ENCODE data around the gene AGBL4.

AGBL4 gene

DNA sequence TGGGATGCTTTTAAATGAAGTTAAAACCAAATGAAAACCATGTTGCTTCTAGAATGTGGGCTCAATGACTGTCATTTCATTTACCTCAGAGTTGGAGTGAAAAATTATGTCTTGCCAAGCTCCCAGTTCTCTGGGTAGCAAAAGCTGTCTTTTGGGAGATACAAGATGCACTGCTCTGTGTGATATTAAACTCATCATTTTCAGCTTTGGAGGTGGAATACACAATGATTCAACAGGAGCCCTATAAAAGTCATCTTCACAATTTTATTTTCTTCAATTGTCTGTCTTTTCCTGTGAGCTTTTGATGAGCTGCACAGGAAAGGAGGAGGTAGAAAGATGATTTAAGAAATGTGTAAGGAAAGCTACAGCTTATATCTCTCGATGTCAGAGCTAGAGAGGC, 1431.4 kb downstream of the AGBL4 start:
- DNase-seq (ENCODE audit: low read depth in 2 of 2), result no peak

DNA sequence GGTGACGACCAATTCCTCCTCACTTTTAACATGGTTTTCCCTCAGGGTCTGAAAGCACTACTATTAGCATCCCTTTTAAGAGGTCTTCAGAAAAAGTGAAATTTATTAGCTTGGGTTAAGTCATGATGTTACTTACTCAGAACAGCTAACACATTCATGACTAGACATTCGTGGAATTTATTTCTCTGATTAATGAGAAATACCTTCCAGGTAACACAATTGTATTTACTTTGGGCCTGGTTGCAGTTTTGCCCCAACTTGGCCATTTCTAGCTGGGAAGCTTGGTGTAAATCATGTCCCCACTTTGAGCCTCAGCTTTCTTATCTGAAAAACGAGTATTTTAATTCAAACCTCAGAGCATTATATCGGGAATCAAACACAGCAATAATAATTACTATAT, 1432.6 kb downstream of the AGBL4 start:
- no peak for DNase-seq (ENCODE audit: low read depth in 2 of 2)

DNA sequence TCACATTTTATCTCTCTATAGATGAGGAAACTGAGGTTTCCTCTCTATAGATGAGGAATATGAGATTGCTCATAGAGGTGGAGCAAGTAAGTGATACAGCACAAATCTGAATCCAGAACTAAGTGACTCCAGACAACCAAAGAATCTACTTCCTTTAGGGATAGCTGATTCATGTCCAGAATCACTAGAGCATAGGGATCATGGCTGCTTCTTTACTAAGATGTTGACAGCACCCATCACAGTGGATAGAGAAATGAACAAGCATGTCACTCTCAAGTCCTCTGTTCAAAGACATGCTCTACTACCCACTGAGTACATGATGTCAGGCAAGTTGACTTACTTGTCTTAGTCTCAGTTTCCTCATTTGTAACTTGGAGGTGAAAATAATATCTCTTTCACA, 1435.7 kb downstream of the AGBL4 start:
- DNase-seq (ENCODE audit: low read depth in 2 of 2), result no peak

DNA sequence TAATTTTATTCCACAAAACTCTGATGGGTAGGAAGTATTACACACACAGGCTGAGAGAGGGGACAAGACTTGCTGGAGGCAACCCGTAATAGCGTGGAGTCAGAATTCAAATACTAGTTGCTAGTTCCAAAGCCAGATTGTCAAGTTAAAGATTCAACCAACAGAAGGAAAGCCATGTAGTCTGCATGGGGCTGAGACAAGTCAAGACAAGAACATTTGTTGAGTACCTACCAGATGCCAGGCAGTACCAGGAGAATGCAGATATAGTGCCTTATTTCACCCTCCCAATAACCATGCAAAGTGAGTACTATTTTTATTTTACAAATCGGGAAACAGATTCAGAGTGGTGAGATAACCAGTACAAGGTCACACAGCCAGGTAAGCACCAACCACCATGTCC, 1441.3 kb downstream of the AGBL4 start:
- DNase-seq (ENCODE audit: low read depth in 2 of 2), result no peak

DNA sequence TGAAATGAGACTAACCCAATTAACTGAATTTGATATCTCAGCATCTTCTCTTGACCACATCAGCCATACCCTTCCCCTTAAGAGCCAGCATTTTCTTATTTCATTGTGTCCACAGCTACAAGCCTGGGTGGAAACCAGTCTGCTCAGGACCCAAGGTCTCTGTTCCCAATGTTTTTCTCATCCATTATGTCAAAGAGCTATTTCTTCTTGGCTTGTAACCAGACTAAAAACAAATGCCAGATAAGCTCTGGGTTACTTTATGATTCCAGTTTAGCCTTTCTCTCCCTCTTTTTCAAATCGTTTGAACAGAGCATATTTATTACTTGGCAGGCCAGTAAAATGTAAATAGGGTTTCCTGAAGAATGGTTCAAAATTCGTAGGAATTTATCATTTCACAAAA, 1442.5 kb downstream of the AGBL4 start:
- no peak for DNase-seq (ENCODE audit: low read depth in 2 of 2)

DNA sequence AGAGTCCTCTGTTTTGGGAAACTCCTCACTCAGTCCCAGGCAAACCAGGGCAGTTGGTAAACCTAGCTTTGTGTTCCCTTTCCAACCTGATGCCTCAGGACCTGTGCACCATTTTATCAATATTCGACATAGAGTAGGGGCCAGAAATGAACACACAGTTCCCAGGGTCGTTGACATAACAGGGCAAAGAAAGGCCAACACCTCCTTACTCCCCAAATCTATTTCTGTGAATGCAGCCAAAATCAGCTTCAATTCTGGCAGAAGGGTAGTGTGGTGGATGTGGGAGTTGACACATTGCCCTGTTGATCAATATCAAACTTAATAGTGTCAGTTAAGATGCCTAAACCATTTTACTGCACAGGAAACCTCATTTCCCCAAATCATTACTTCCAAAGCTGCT, 1447.2 kb downstream of the AGBL4 start:
- no peak for DNase-seq (ENCODE audit: low read depth in 2 of 2)

DNA sequence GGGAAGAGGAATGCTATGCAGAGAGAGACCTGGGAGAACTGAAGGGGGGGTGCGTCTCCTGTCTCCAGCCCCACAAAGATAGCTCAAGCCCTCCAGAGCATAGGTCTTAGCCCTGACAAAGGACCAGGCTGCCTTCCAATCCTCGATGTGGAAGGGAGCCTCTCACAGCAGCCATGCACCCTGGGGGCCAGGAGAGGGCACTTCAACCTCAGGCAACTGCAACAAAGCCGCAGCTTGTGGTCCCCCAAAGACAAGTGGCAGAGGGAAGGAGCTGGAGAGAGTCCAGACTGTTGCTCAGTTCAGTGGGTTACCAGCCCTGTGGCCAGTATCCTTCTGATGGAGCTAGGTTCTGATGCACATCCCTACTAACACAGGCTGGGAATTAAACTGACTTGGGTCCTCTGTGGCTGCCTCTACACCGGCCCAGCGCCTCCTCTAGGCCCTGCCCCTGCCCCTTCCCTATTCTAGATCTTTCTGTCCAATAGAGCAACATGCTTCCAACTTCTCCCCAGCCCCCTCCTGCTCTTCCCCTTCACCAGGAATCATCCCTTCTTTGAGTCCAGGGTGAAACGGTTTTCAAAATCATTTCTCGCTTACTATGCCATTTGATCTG, 1451.0 kb downstream of the AGBL4 start:
- DNase-seq (ENCODE audit: low read depth in 2 of 2), result no peak

DNA sequence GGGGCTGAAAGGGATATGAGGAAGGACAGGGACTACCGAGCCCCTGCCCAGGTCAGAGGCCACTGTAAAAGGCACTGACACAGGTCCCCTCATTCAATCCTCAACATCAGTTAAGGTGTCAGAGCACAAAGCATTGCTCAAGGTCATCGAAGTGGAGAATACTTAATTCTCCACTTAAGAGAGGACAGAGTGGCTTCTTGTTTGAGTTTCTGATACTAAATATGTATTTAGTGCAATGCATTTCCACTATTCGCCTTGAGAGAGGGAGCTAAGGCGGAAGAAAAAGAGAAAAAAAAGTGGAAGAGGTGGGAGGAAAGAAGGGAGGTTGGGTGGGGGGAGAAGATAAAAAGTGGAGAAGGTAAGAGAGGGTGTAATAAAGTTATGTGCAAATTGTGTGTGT, 1451.6 kb downstream of the AGBL4 start:
- no peak for DNase-seq (ENCODE audit: low read depth in 2 of 2)

DNA sequence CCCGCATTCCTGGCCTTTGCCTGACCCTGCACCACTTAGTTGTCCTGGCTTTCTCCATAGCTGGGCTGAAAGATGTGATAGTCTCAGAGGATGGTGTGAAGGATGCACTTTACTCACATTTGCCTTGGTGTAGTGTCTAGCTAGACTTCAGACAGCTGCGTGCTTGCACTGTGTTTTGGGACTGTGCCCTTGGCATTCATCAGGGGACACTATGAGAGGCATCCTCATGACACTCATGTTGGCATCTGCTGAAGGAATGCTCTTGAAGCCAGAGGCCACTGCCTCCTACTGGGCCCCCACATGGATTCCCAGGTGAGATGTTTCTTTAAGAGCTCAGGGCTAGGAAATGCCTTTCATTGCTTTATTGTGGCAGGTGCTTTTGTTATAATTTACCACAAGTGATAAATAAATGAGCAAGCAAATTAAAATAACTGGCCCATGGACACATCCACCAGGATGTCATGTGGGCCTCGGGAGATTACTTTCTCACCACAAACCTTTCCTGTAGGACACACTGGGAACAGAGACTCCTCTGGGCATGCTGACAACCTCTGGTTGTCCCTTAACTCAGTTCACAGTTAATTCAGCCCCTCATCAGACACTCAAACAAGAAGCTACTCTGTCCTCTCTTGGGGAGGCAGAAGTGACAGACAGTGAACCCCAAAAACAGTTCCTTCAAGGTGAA, 1452.3 kb downstream of the AGBL4 start:
- DNase-seq (ENCODE audit: low read depth in 2 of 2), result no peak

DNA sequence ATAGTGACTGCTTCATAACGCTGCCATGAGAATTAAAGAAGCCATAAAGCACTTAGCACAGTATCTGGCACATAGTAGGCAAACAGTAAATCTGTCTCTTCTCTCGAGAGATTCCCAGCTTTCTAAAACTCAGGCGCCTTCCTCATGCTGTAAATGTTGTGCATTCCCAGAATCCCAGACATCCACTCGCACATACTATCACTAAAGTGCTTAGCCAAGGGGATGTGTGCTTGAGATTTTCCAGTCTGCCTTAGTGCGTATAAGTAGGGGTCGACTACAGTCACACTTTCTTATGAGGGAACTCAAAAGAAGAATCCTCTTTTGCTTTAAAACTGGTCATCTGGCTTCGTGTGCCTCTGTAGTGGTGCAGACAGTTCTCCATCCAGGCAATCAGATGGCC, 1453.2 kb downstream of the AGBL4 start:
- DNase-seq (ENCODE audit: low read depth in 2 of 2), result no peak

DNA sequence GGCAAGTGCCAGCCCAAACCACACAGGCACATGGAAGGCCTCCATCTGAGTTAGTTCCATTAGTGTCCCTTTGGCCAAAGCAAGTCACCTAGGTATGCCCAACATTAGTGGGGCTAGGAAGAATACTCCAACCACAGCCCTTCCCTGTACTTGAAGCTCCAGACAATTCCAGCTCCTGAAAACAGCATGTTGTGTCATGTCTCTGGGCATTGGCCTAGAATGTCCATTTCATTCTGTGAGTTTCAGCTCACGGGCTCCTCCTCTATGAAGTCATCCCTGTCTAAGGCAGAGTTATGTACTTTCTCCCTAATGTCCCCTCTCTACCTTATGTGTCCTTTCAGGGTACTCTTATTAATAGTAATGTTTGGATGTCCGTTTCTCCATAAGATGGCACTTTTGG, 1455.3 kb downstream of the AGBL4 start:
- DNase-seq (ENCODE audit: low read depth in 2 of 2), result no peak

DNA sequence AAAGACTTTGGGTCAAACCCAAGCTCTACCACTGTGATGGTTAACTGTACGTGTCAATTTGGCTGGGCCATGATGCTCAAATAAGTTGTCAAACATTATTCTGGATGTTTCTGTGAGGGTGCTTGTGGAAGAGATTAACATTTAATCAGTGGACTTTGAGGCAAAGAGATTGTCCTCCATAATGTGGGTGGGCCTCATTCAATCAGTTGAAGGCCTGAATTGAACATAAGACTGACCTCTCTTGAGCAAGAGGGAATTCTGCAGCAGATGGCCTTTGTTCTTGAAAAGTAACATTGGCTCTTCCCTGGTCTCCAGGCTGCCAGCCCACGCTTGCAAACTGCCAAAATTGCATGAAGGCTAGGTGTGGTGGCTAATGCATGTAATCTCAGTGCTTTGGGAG, 1457.3 kb downstream of the AGBL4 start:
- no peak for DNase-seq (ENCODE audit: low read depth in 2 of 2)

DNA sequence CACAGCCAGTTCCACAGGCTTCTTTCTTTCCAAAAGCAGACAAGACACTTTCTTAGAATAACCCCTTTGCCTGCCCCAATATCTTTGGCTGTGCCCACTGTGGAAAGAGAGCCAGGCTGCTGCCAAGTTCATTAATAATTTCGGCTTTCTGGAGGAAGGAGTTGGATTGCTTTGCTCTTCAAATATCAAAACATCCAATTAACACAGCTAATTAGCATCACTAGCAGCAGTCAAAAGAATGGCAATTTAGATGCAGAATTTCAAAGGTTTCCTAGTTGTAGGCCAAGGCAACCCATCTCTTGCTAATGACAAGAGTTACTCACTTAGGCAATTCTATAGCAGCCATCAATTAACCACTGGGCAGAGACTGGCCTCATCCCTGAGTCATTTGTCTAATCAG, 1460.7 kb downstream of the AGBL4 start:
- no peak for DNase-seq (ENCODE audit: low read depth in 2 of 2)

DNA sequence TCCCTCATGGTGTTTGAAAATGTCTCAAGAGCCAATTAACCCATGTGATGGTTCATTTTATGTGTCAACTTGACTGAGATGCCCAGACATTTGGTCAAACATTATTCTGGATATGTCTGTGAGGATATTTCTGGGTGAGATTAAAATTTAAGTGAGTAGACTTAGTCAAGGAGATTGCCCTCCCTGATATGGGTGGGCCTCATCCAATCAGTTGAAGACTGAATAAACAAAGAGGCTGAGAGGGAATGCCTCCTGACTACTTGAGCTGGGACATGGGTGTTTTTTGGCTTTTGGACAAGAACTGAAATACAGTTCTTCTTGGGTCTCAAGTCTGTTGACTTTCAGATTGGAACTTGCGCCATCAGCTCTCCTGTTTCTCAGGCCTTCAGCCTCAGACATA, 1462.3 kb downstream of the AGBL4 start:
- no peak for DNase-seq (ENCODE audit: low read depth in 2 of 2)

DNA sequence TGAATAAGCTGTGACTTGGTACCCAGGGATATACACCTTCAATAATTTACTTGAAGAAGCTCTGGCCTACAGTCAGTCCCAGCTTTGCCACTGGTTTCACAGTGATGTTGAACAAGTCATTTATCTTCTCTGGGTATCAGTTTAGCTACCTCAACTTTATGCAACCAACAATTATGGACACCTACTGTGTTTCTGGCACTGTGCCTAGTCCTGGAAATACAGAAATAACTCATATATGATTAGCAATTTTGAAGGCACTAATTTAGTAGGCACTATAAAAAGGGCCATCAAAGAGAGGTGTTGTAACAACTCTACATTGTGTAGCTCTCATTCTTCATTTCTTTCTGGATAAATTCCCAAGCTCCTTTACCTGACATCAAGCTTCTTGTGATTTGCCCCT, 1463.2 kb downstream of the AGBL4 start:
- DNase-seq (ENCODE audit: low read depth in 2 of 2), result no peak

DNA sequence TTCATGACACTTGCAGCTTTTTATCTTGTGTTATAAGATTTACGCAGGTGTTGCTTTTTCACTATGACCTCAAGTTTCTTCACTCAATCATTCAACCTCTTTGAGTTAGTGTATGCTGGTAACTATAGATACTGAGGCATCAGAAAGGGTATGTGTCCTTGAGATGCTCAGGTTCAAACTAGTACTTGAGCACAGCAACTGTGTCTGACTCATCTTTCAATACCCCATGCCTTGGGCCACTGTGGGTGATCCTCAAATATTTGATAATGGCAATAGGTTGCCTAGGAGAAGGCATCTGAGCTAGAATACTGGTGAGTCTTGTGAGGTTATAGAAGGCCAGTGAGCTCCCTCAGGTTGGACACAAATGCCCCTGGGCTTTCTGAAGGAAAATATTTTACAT, 1463.6 kb downstream of the AGBL4 start:
- DNase-seq (ENCODE audit: low read depth in 2 of 2), result no peak

DNA sequence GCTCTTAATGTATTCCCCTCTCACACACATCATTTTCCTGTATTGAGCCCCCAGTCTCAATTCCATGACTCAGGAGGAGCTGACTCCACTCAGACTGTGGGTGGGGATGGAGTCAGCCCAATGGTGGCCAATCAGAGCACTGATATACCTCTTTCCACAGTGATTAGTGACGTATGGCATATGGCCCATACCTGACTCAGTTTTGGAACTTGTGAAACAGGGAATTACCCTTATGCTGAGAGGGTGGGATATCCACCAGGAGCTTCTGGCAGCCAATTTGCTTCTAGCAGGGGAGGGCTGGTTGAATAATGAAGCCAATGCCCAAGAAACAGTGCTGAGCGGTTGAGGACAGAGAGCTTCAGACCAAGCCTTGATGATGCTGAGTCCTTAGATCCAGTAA, 1465.4 kb downstream of the AGBL4 start:
- DNase-seq (ENCODE audit: low read depth in 2 of 2), result no peak

DNA sequence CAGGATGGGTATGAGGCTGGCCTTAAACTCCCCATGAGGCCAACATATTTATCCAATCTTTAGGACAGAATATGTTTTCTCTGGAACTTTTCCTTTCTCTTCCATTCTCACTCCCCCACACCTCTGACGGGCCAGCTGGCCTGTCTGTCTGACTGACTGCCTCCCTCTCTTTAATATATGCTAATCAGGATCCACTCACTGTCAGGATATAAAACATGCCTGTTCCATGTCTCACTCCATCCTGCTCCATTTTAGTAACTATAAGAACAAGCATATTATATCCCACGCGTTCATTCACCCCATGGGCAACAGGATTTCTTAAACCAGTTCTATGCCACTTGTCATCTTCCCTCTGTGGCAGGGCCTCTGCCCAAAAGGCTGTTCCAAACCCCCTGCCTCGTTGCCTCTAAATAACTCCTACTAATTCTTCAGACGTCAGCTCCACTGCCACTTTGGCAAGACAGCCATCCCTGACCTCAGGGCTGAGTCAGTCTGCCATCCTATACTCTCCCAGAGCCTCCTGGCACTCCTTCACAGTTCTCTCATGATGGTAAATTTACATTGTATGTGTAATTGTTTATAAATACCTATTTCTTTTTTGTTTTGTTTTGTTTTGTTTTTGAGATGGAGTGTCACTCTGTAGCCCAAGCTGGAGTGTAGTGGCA, 1467.4 kb downstream of the AGBL4 start:
- no peak for DNase-seq (ENCODE audit: low read depth in 2 of 2)

DNA sequence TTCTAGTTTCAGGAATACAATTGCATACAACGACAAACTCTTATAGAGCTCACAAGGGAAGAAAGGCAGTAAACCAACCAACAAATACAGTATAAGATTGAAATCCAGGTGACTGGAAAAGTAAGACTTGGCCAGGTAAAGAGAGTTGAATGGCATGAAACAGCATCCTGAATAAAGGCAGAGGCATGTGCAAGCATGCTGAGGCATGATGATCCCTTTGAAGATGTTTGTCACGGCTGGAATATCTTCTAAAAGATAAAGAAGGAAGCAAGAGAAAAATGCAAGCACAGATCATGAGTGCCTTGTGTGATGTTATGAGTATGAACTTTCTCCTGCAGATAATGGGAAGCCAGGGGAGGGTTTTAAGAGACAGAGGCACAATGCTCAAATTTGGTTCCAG, 1468.5 kb downstream of the AGBL4 start:
- DNase-seq (ENCODE audit: low read depth in 2 of 2), result no peak

DNA sequence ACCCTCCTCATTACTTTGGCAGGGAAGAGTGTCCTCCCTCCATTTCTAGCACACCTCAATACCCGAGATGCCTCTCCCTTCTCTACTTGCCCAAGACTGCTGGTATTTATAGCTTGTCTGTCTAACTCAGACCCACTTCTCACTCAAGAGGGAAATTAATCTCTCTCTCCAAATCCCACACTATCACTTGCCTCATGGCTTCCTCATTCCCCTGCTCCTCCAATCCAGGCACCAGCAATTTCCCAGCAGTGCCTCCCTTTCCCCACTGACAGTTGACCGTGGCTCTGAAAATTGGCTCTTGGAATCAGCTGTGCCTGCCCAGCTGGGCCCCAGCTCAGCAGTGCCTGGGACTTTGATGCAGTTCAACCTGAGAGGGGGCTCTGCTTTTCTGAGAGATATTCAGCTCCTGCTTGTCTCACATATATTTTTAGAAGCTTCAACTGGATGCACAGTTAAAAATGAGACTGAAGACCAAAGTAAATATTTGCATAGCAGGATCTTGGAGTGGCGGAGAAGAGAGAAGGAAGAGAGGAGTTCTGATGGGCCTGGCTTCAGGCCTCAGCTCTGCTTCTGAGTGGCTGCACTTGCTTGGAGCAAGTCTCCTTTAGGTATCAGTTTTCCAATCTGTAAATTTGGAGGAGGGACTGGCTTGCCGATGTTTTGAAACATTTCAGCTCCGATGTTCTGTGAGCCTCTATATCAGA, 1470.7 kb downstream of the AGBL4 start:
- DNase-seq (ENCODE audit: low read depth in 2 of 2), result no peak

DNA sequence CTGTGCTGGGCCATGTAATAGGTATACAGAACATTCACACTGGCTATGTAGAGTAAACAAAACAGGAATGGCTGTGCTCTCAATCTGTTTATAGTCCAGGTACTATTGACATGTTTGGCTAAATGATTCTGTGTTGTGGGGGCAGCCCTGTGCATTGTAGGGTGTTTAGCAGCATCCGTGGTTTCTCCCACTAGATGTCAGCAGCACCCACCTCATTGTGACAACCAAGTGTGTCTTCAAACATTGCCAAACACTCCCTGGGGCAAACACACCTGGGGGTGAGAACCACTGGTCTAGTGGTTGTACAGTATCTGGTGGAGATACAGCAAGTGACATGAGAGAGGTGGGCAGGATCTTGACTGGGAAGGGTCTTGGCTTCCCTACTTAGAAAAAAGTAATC, 1471.3 kb downstream of the AGBL4 start:
- DNase-seq (ENCODE audit: low read depth in 2 of 2), result no peak

DNA sequence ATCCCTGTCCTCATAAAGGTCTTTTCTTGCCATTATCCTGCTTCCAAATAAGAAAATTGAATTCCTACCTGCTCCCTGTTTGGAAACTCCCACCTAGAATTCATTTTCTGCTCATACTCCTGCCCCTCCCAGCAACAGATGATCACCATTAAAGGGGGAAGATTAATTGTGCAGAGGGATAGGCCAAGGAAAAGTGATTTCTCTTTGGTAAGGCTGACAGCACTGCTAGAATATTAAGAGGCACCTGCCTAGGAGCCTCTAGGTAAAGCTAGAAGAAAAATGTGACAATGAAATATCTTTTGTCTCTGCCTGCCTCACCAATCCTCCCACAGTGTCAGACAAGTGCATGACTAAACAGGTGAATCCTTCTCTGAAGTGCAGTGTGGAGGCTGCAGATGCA, 1474.8 kb downstream of the AGBL4 start:
- no peak for DNase-seq (ENCODE audit: low read depth in 2 of 2)
